ENCODE data around the gene KCTD20.
"Not testable (repeated sequence)": the region's sequence is repeated elsewhere in the genome, so short reads cannot be mapped to it uniquely, and the experiment has no call there.

KCTD20 gene

GRCh38 chr6:36442671-36443470 is at the start of gene KCTD20, which contains the start of gene PXT1:
TSS of gene KCTD20 (plus strand) at chr6:36443000. CDS start at chr6:36470098, 27,098 bp downstream.
TSS of gene PXT1 (minus strand) at chr6:36442854. CDS start at chr6:36426082, 16,772 bp downstream.
- peak; percentile 98 for DNase-seq

GRCh38 chr6:36399970-36400369 is 42.8 kb upstream of the KCTD20 start:
- DNase-seq = no peak

- no peak for DNase-seq
Observed at GRCh38 chr6:36402481-36402880, 40.3 kb upstream of the KCTD20 start.

GRCh38 chr6:36404164-36404563 is 38.6 kb upstream of the KCTD20 start:
- DNase-seq = no peak

- DNase-seq = not testable (repeated sequence)
Observed at GRCh38 chr6:36409718-36410117, 33.1 kb upstream of the KCTD20 start.

GRCh38 chr6:36413489-36414480 is 29.0 kb upstream of the KCTD20 start:
- DNase-seq = no peak

GRCh38 chr6:36414481-36414880 is 28.3 kb upstream of the KCTD20 start:
- DNase-seq = no peak

GRCh38 chr6:36418558-36418957 is 24.2 kb upstream of the KCTD20 start:
- peak; percentile 82 for DNase-seq

- peak; percentile 64 for DNase-seq
Observed at GRCh38 chr6:36419310-36419709, 23.5 kb upstream of the KCTD20 start.

GRCh38 chr6:36422714-36423100 is 20.1 kb upstream of the KCTD20 start:
- no peak for DNase-seq

GRCh38 chr6:36423101-36423824 is 19.5 kb upstream of the KCTD20 start:
- peak; percentile 100 for DNase-seq

- DNase-seq = no peak
Observed at GRCh38 chr6:36426622-36427021, 16.2 kb upstream of the KCTD20 start.

GRCh38 chr6:36428911-36429310 is 13.9 kb upstream of the KCTD20 start:
- peak; percentile 32 for DNase-seq

GRCh38 chr6:36430351-36430750 is 12.4 kb upstream of the KCTD20 start:
- DNase-seq = no peak

- no peak for DNase-seq
Observed at GRCh38 chr6:36431197-36431596, 11.6 kb upstream of the KCTD20 start.

- DNase-seq = no peak
Observed at GRCh38 chr6:36432151-36432671, 10.6 kb upstream of the KCTD20 start.

GRCh38 chr6:36436466-36436865 is 6.3 kb upstream of the KCTD20 start:
- DNase-seq = no peak

- DNase-seq = peak; percentile 98
Observed at GRCh38 chr6:36441307-36441894, 1.4 kb upstream of the KCTD20 start.

- DNase-seq = no peak
Observed at GRCh38 chr6:36442103-36442670, 613 bp upstream of the KCTD20 start.

GRCh38 chr6:36443471-36444428 is 950 bp downstream of the KCTD20 start:
- DNase-seq = peak; percentile 68

- DNase-seq = no peak
Observed at GRCh38 chr6:36444470-36444869, 1.7 kb downstream of the KCTD20 start.
